ENCODE results near the gene MACF1. TPM values are rescaled to one million over a fixed set of nuclear protein-coding genes. Genes with fewer than 3 reads are reported as not detected.

MACF1 gene
- total RNA-seq, 1 donor from 2014 or later, result 222 TPM

DNA sequence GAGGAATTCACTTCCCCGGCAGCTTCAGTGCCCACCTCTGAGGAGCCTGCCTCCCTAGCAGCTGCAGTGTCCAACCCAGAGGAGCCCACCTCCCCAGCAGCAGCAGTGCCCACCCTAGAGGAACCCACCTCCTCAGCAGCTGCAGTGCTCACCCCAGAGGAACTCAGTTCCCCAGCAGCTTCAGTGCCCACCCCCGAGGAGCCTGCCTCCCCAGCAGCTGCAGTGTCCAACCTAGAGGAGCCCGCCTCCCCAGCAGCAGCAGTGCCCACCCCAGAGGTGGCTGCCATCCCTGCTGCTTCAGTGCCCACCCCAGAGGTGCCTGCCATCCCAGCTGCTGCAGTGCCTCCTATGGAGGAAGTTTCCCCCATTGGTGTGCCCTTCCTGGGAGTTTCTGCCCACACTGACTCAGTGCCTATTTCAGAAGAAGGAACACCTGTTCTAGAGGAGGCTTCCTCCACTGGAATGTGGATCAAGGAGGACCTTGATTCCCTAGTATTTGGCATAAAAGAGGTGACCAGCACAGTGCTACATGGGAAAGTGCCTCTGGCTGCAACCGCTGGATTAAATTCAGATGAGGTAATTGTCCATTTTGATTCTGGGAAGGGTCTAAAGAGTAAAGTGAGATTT, 209.5 kb downstream of the MACF1 start:
- Histone ChIP-seq H3K36me3 (peaks cover 6% of the 10 kb centered on the region), H4K20me1 (ENCODE audit: low read depth) (peaks cover 80% of the 10 kb centered on the region), H3K9ac (no peak overlapping the region), H3K9me3 (ENCODE audit: low read depth) (no peaks in the 10 kb centered on the region), H3K27ac (peak overlapping the region; percentile 38), H2AFZ (replicated peaks) (no peak overlapping the region), H3K4me2 (peak overlapping the region; percentile 58), H3F3A (ENCODE audit: low read depth) (peaks cover 19% of the 10 kb centered on the region), H3K27me3 (no peaks in the 10 kb centered on the region), H3K79me2 (ENCODE audit: low read depth) (peaks cover 93% of the 10 kb centered on the region), H3K4me1 (peaks cover 45% of the 10 kb centered on the region), H3K4me3 (peak overlapping the region; percentile 17)
- H3K27ac Mint-ChIP-seq, result no peak overlapping the region
- DNase-seq (ENCODE audit: low spot score), result no peak
- TF ChIP-seq EZH2phosphoT487 (IDR thresholded peaks at IDR 0.05) (no peak), EZH2 (IDR thresholded peaks at IDR 0.05) (no peak)
- TF ChIP-seq, protein P1, sequence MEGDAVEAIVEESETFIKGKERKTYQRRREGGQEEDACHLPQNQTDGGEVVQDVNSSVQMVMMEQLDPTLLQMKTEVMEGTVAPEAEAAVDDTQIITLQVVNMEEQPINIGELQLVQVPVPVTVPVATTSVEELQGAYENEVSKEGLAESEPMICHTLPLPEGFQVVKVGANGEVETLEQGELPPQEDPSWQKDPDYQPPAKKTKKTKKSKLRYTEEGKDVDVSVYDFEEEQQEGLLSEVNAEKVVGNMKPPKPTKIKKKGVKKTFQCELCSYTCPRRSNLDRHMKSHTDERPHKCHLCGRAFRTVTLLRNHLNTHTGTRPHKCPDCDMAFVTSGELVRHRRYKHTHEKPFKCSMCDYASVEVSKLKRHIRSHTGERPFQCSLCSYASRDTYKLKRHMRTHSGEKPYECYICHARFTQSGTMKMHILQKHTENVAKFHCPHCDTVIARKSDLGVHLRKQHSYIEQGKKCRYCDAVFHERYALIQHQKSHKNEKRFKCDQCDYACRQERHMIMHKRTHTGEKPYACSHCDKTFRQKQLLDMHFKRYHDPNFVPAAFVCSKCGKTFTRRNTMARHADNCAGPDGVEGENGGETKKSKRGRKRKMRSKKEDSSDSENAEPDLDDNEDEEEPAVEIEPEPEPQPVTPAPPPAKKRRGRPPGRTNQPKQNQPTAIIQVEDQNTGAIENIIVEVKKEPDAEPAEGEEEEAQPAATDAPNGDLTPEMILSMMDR (IDR thresholded peaks at IDR 0.05), result no peak
- peaks cover 2% of the 10 kb centered on the region for H3K9me3 Mint-ChIP-seq
- peak overlapping the region; percentile 35 for H3K4me3 Mint-ChIP-seq
- peaks cover 65% of the 10 kb centered on the region for H3K4me1 Mint-ChIP-seq
- H3K27me3 Mint-ChIP-seq (ENCODE audit: insufficient read depth, low read depth), result no peaks in the 10 kb centered on the region
- H3K36me3 Mint-ChIP-seq, result peaks cover 22% of the 10 kb centered on the region

DNA sequence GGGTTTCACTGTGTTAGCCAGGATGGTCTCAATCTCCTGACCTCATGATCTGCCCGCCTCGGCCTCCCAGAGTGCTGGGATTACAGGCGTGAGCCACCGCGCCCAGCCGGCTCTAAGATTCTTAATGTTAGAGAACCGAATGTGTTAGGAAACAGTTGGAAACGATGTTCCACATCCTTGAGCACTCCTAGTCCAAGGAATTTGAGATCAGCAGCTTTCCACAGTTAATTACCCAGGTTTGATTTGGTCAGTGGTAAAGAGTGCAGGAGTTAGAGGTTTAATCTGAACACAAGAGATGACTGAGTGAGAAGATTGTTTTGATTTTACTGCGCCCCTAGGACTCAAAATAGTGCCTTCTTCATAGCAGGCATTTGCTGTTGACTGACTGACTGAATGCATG, 211.1 kb downstream of the MACF1 start:
- Histone ChIP-seq H3K36me3 (peaks cover 6% of the 10 kb centered on the region), H3K27me3 (no peaks in the 10 kb centered on the region), H3K4me2 (peak overlapping the region; percentile 32), H3K79me2 (ENCODE audit: low read depth) (peaks cover 92% of the 10 kb centered on the region), H3K27ac (no peak overlapping the region), H3K9ac (no peak overlapping the region), H4K20me1 (ENCODE audit: low read depth) (peaks cover 69% of the 10 kb centered on the region), H3K4me3 (no peak overlapping the region), H3F3A (ENCODE audit: low read depth) (peaks cover 9% of the 10 kb centered on the region), H2AFZ (replicated peaks) (no peak overlapping the region), H3K9me3 (ENCODE audit: low read depth) (no peaks in the 10 kb centered on the region), H3K4me1 (peaks cover 36% of the 10 kb centered on the region)
- Mint-ChIP-seq H3K36me3 (peaks cover 21% of the 10 kb centered on the region), H3K4me3 (no peak overlapping the region), H3K27me3 (ENCODE audit: insufficient read depth, low read depth) (no peaks in the 10 kb centered on the region), H3K4me1 (peaks cover 54% of the 10 kb centered on the region), H3K9me3 (peaks cover 2% of the 10 kb centered on the region), H3K27ac (peak overlapping the region; percentile 83)
- no peak for DNase-seq (ENCODE audit: low spot score)
- TF ChIP-seq, protein P1 (IDR thresholded peaks at IDR 0.05), result no peak
- no peak for TF ChIP-seq EZH2phosphoT487 (IDR thresholded peaks at IDR 0.05)
- no peak for TF ChIP-seq EZH2 (IDR thresholded peaks at IDR 0.05)

DNA sequence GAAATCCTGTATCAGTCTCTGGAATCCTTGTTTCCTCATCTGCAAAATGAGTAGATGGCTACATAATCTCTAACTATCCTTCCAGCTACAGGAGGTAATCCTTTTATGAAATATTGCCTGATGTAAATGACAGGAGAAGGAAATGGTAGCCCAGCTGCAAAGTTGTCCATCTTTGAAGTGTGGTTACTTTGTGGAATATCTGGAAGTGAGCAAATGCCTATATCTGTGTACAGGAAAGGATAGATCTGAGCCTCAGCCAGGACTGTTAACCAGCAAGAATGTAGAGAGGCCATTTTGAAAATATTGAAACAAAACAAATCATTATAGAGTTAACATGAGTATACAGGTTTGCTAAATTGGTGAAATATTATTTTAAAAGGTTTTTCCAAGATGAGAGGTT, 212.1 kb downstream of the MACF1 start:
- Histone ChIP-seq H4K20me1 (ENCODE audit: low read depth) (peaks cover 58% of the 10 kb centered on the region), H3K4me3 (no peak overlapping the region), H3K4me2 (no peak overlapping the region)

More for the DNA sequence above, 212.1 kb downstream of the MACF1 start:
- Histone ChIP-seq H3K36me3 (peaks cover 6% of the 10 kb centered on the region), H3K79me2 (ENCODE audit: low read depth) (peaks cover 91% of the 10 kb centered on the region), H3F3A (ENCODE audit: low read depth) (peaks cover 9% of the 10 kb centered on the region), H3K9me3 (ENCODE audit: low read depth) (no peaks in the 10 kb centered on the region), H3K4me1 (peaks cover 26% of the 10 kb centered on the region), H3K27me3 (no peaks in the 10 kb centered on the region), H3K27ac (no peak overlapping the region), H3K9ac (no peak overlapping the region), H2AFZ (replicated peaks) (no peak overlapping the region)
- Mint-ChIP-seq H3K4me1 (peaks cover 44% of the 10 kb centered on the region), H3K27ac (no peak overlapping the region), H3K27me3 (ENCODE audit: insufficient read depth, low read depth) (no peaks in the 10 kb centered on the region), H3K9me3 (peaks cover 2% of the 10 kb centered on the region), H3K4me3 (no peak overlapping the region), H3K36me3 (peaks cover 19% of the 10 kb centered on the region)
- TF ChIP-seq, protein P1 (IDR thresholded peaks at IDR 0.05), result no peak
- TF ChIP-seq EZH2phosphoT487 (IDR thresholded peaks at IDR 0.05) (no peak), EZH2 (IDR thresholded peaks at IDR 0.05) (no peak)
- DNase-seq (ENCODE audit: low spot score), result no peak

Measured in neural progenitor cell (in vitro differentiated cells).